ENCODE results near the gene AMT. TPM values are rescaled to one million over a fixed set of nuclear protein-coding genes. Genes with fewer than 3 reads are reported as not detected.

AMT gene
- total and polyA plus RNA-seq, 2 of the 13 experiments (the other 11 are each of a cell fraction or from before 2014, with no cell fraction given): 35.3 to 59.0 TPM

DNA sequence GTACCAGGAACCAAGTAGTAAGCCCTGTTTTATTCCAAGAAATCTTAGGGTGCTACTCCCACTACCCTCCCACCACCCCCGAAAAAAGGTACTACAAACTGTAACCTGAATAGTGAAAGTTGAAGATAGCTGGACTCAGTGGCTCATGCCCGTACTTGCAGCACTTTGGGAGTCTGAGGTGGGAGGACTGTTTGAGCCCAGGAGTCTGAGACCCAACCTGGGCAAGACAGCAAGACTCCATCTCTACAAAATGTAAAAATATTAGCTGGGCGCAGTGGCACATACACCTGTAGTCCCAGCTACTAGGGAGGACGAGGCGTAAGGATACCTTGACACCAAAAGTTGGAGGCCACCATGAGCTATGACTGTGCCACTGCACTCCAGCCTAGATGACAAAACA is 18.4 kb downstream of the AMT start:
- POLR2A ChIA-PET: interaction anchor here (0.8 to 1.1 kb wide), 3 partner anchors 10 to 53 kb away, joined by 3 to 4 read pairs (median 3); no protein-coding TSS in a partner anchor
- no peaks in the 10 kb centered on the region for H3K27me3 ChIP-seq (ENCODE audit: control insufficient read depth in 1 of 2, insufficient read depth in 2 of 2, low read length in 2 of 2)
- no peak for FAIRE-seq

DNA sequence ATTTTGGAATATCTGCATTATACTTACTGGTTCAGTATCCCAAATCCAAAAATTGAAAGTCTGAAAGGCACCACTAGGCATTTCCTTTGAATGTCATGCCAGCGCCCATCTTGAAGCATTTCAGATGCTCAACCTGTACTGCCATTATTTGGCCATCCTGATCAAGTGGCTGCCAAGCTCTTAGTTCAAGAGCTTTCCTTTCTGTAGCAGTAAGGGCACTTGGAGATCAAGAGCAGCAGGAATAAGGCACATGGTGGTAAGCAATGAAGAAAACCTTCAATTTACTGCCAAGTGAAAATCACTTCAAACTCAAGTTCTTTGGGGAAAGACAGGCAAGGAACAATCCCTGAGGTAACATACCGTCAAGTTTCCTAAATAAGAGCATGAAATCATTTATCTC is 20.5 kb downstream of the AMT start:
- DNase-seq (ENCODE audit: low spot score): no peak
- no peak for FAIRE-seq
- Histone ChIP-seq H3K79me2 (ENCODE audit: insufficient read depth, low read length) (peaks cover 84% of the 10 kb centered on the region), H3K4me3 (replicated peaks in 1 of 3; ENCODE audit: insufficient read depth in 1 of 3, low read depth in 2 of 3, low read length in 3 of 3) (no peak overlapping the region), H3K4me1 (ENCODE audit: insufficient read depth, low read length) (peaks cover 41% of the 10 kb centered on the region), H3K4me2 (ENCODE audit: low read depth, low read length) (no peak overlapping the region), H3K27me3 (ENCODE audit: control insufficient read depth in 1 of 2, insufficient read depth in 2 of 2, low read length in 2 of 2) (no peaks in the 10 kb centered on the region), H2AFZ (ENCODE audit: low read length) (no peak overlapping the region), H4K20me1 (ENCODE audit: insufficient read depth, low read length) (peaks cover 62% of the 10 kb centered on the region), H3K27ac (ENCODE audit: extremely low read length, insufficient read depth, low read length) (no peak overlapping the region), H3K36me3 (replicated peaks in 1 of 2; ENCODE audit: control insufficient read depth in 1 of 2, insufficient read depth in 2 of 2, low read length in 2 of 2) (peaks cover 4 to 19% of the 10 kb centered on the region in 2 experiments; a peak in 4 of 5 replicates), H3K9ac (ENCODE audit: insufficient read depth, low read depth, low read length) (no peak overlapping the region), H3K9me3 (ENCODE audit: low read length) (no peaks in the 10 kb centered on the region)
- BruUV-seq (replicated peaks): no TSS peak
- 90% methylated on average over 2 of the region's 2 CpGs for WGBS (ENCODE audit: low lambda C conversion rate)
- in situ Hi-C loops (cut with HindIII; ENCODE audit: extremely low pct_ligation_motif_present, low pct_unique_long_range_greater_than_20kb): no loop called here
- intact Hi-C loops (cut with micrococcal nuclease; ENCODE audit: unreplicated experiment): no loop called here
- CTCF ChIA-PET (ENCODE audit: low intra/inter-chr PET ratio, low total read pairs): no interaction called here
- ATAC-seq: no peak
- POLR2A ChIA-PET: interaction anchor here (1.0 to 1.3 kb wide), 2 partner anchors 9 to 62 kb away, joined by 3 to 5 read pairs; partner anchors contain the start of gene USP4
- TF ChIP-seq ZNF879 (CRISPR knock-in tag; IDR thresholded peaks at IDR 0.05) (no peak), ZNF839 (CRISPR knock-in tag; IDR thresholded peaks at IDR 0.05; ENCODE audit: borderline replicate concordance) (no peak), ZNF234 (CRISPR knock-in tag; conservative IDR thresholded peaks at IDR 0.05) (no peak), MAX (IDR thresholded peaks at IDR 0.05) (no peak), SP4 (CRISPR knock-in tag; IDR thresholded peaks at IDR 0.05) (no peak), RELA (CRISPR knock-in tag; IDR thresholded peaks at IDR 0.05) (no peak), TCF12 (IDR thresholded peaks at IDR 0.05) (no peak), TCF12 (CRISPR knock-in tag; IDR thresholded peaks at IDR 0.05) (no peak), HOXA3 (CRISPR knock-in tag; IDR thresholded peaks at IDR 0.05) (no peak), HCFC1 (IDR thresholded peaks at IDR 0.05; ENCODE audit: low read depth, low read length) (no peak), NFYC (CRISPR knock-in tag; IDR thresholded peaks at IDR 0.05) (no peak), AGO2 (optimal IDR thresholded peaks at IDR 0.05; ENCODE audit: low read depth, low read length) (no peak), ZFP90 (CRISPR knock-in tag; IDR thresholded peaks at IDR 0.05; ENCODE audit: borderline replicate concordance) (no peak)
- TF ChIP-seq, protein P1, sequence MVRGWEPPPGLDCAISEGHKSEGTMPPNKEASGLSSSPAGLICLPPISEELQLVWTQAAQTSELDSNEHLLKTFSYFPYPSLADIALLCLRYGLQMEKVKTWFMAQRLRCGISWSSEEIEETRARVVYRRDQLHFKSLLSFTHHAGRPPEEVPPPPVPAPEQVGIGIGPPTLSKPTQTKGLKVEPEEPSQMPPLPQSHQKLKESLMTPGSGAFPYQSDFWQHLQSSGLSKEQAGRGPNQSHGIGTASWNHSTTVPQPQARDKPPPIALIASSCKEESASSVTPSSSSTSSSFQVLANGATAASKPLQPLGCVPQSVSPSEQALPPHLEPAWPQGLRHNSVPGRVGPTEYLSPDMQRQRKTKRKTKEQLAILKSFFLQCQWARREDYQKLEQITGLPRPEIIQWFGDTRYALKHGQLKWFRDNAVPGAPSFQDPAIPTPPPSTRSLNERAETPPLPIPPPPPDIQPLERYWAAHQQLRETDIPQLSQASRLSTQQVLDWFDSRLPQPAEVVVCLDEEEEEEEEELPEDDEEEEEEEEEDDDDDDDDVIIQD (CRISPR knock-in tag; IDR thresholded peaks at IDR 0.05; ENCODE audit: low read depth): no peak
- TF ChIP-seq, protein P2, sequence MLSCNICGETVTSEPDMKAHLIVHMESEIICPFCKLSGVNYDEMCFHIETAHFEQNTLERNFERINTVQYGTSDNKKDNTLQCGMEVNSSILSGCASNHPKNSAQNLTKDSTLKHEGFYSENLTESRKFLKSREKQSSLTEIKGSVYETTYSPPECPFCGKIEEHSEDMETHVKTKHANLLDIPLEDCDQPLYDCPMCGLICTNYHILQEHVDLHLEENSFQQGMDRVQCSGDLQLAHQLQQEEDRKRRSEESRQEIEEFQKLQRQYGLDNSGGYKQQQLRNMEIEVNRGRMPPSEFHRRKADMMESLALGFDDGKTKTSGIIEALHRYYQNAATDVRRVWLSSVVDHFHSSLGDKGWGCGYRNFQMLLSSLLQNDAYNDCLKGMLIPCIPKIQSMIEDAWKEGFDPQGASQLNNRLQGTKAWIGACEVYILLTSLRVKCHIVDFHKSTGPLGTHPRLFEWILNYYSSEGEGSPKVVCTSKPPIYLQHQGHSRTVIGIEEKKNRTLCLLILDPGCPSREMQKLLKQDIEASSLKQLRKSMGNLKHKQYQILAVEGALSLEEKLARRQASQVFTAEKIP (CRISPR knock-in tag; IDR thresholded peaks at IDR 0.05; ENCODE audit: borderline replicate concordance): no peak

More for the DNA sequence above, 18.4 kb downstream of the AMT start:
- Histone ChIP-seq H3K4me3 (replicated peaks in 1 of 3; ENCODE audit: insufficient read depth in 1 of 3, low read depth in 2 of 3, low read length in 3 of 3) (no peak overlapping the region), H3K9ac (ENCODE audit: insufficient read depth, low read depth, low read length) (no peak overlapping the region), H3K79me2 (ENCODE audit: insufficient read depth, low read length) (peaks cover 84% of the 10 kb centered on the region), H3K9me3 (ENCODE audit: low read length) (no peaks in the 10 kb centered on the region), H3K4me1 (ENCODE audit: insufficient read depth, low read length) (peaks cover 50% of the 10 kb centered on the region), H3K27ac (ENCODE audit: extremely low read length, insufficient read depth, low read length) (no peak overlapping the region), H3K4me2 (ENCODE audit: low read depth, low read length) (no peak overlapping the region), H4K20me1 (ENCODE audit: insufficient read depth, low read length) (peaks cover 62% of the 10 kb centered on the region), H3K36me3 (replicated peaks in 1 of 2; ENCODE audit: control insufficient read depth in 1 of 2, insufficient read depth in 2 of 2, low read length in 2 of 2) (peaks cover 1 to 18% of the 10 kb centered on the region in 2 experiments; a peak in 3 of 5 replicates), H2AFZ (ENCODE audit: low read length) (no peak overlapping the region)
- BruUV-seq (replicated peaks): no TSS peak
- intact Hi-C loops (cut with micrococcal nuclease; ENCODE audit: unreplicated experiment): no loop called here
- CTCF ChIA-PET (ENCODE audit: low intra/inter-chr PET ratio, low total read pairs): no interaction called here
- no peak for DNase-seq (ENCODE audit: low spot score)
- TF ChIP-seq ZNF121 (CRISPR knock-in tag; IDR thresholded peaks at IDR 0.05) (0 out of 2 replicates have a peak, but pooled peaks have one; percentile 50), SNAI1 (CRISPR knock-in tag; IDR thresholded peaks at IDR 0.05; ENCODE audit: borderline replicate concordance) (no peak)
- no peak for ATAC-seq
- in situ Hi-C loops (cut with HindIII; ENCODE audit: extremely low pct_ligation_motif_present, low pct_unique_long_range_greater_than_20kb): no loop called here
- 98% methylated on average over 5 of the region's 5 CpGs for WGBS (ENCODE audit: low lambda C conversion rate)

Data from HepG2 (cell line).